ENCODE data around the gene ZNF580.

- TF ChIP-seq CTCF (IDR thresholded peaks at IDR 0.05) (no peak), POLR2A (IDR thresholded peaks at IDR 0.05) (no peak)
Observed at GRCh38 chr19:55609326-55609725, 31.5 kb upstream of the ZNF580 start.
